Endothelial cell of umbilical vein (primary cell): ENCODE results near the gene FLT3.

Experiments
- CTCF ChIP-seq, 2 donors: IDR thresholded peaks; 1 replicate in 1 of 2; 2 replicates in 1 of 2; pipeline ENCODE4 v1.5.1; 2011; ENCODE audit warnings: low read length in 2 of 2, mild to moderate bottlenecking in 2 of 2, moderate library complexity in 2 of 2, control low read depth in 1 of 2, inconsistent platforms in 1 of 2, low read depth in 1 of 2; ENCODE audit not compliant: insufficient read depth in 1 of 2; ENCODE audit errors: extremely low read depth in 1 of 2
- JUN ChIP-seq: IDR thresholded peaks from 2 replicates; pipeline ENCODE4 v1.6.1; 2011; ENCODE audit warnings: borderline replicate concordance, low read depth; ENCODE audit not compliant: insufficient read length, insufficient read depth
- POLR2A ChIP-seq: IDR thresholded peaks from 2 replicates; pipeline ENCODE4 v1.6.1; 2012; ENCODE audit warnings: low read depth, mild to moderate bottlenecking, control low read depth, low read length
- POLR2AphosphoS5 ChIP-seq: IDR thresholded peaks from 2 replicates; pipeline ENCODE4 v1.6.1; 2012; ENCODE audit warnings: low read depth, mild to moderate bottlenecking, control low read depth, low read length, moderate library complexity; ENCODE audit not compliant: insufficient read depth

- TF ChIP-seq CTCF (IDR thresholded peaks at IDR 0.05; ENCODE audit: extremely low read depth in 1 of 2, insufficient read depth in 1 of 2, low read depth in 1 of 2, low read length in 2 of 2) = no peak
- TF ChIP-seq POLR2A = no peak
- TF ChIP-seq POLR2AphosphoS5 = no peak
- no peak for TF ChIP-seq JUN
Observed at GRCh38 chr13:28045861-28046260, 54.5 kb downstream of the FLT3 start.
